KG1 (cell line): ENCODE results near the gene GINM1.

Experiments
- DNase-seq: peaks from one replicate; lab custom pipeline; 2025; lab: John Stamatoyannopoulos, UW

GINM1 gene

GRCh38 chr6:149593408-149593807 lies 27.2 kb downstream of the GINM1 start:
- no peak for DNase-seq

- DNase-seq: no peak
These were observed 34.3 kb downstream of the GINM1 start for GRCh38 chr6:149600508-149600907.

GRCh38 chr6:149608381-149608982 lies 42.3 kb downstream of the GINM1 start:
- no peak for DNase-seq

- DNase-seq: no peak
These were observed 48.2 kb downstream of the GINM1 start for GRCh38 chr6:149614337-149614736.

GRCh38 chr6:149615805-149616204 lies 49.6 kb downstream of the GINM1 start:
- no peak for DNase-seq

- DNase-seq: no peak
These were observed 61.5 kb downstream of the GINM1 start for GRCh38 chr6:149627672-149628071.

- DNase-seq: no peak
These were observed 62.8 kb downstream of the GINM1 start for GRCh38 chr6:149628875-149629510.

- DNase-seq: no peak
These were observed 68.1 kb downstream of the GINM1 start for GRCh38 chr6:149634315-149634714.

GRCh38 chr6:149636124-149636523 lies 69.9 kb downstream of the GINM1 start:
- no peak for DNase-seq
